Spleen (tissue), 7 donors: ENCODE data around the gene ATF3.

ENCODE experiments used
- CTCF ChIP-seq, 11 experiments: fragments of 200-600 bp in 7 of 11; fragments of 450-650 bp in 4 of 11; sonication (generic) in 4 of 11; IDR thresholded peaks in 8 of 11; conservative IDR thresholded peaks in 3 of 11; 1 replicate in 7 of 11; 2 replicates in 4 of 11; pipeline versions ENCODE4 v1.4.0 to v1.8.0; 2016 to 2021; ENCODE audit warnings: antibody characterized with exemption in 11 of 11, inconsistent platforms in 4 of 11, mild to moderate bottlenecking in 1 of 11
- POLR2AphosphoS5 ChIP-seq, 3 donors: sonication (generic); formaldehyde crosslinking; IDR thresholded peaks; one replicate each; pipeline ENCODE4 v1.5.1; 2017; ENCODE audit warnings: antibody characterized with exemption in 3 of 3
- donor health status: DM: no; HTN: no; CAD: no; lungs with moderate emphysema.
- donor health status: DM: no; HTN: no; CAD: no.
- donor health status: DM: no; HTN: no; CAD: no.

DNA sequence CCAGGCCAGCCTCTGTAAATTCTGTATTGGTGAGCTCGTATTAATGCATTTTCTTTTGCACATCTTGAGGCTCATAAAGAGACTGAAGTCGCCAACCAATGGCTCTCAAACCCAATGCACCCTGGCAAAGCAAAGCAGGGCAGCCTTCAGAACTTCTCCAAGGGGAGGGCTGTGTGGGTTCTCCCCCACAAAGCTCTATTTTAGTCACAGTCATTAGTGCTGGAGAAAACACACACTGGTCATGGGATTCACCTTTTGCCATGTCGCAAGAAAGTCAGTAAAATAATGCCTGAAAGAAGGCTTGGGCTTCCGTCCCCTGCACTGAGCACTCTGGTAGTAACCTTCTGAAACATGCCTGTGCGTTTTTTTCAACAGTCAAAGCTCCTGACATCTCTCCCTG, 26.3 kb upstream of the ATF3 start:
- TF ChIP-seq CTCF (IDR thresholded peaks at IDR 0.05 in 8 of 11, conservative IDR thresholded peaks at IDR 0.05 in 3 of 11) (no peak), POLR2AphosphoS5 (IDR thresholded peaks at IDR 0.05) (no peak)
